ENCODE results near the gene UNC5B.
A peak's percentile ranks its signal among the peaks of the same experiment; 100 is the strongest.

The UNC5B gene

DNA sequence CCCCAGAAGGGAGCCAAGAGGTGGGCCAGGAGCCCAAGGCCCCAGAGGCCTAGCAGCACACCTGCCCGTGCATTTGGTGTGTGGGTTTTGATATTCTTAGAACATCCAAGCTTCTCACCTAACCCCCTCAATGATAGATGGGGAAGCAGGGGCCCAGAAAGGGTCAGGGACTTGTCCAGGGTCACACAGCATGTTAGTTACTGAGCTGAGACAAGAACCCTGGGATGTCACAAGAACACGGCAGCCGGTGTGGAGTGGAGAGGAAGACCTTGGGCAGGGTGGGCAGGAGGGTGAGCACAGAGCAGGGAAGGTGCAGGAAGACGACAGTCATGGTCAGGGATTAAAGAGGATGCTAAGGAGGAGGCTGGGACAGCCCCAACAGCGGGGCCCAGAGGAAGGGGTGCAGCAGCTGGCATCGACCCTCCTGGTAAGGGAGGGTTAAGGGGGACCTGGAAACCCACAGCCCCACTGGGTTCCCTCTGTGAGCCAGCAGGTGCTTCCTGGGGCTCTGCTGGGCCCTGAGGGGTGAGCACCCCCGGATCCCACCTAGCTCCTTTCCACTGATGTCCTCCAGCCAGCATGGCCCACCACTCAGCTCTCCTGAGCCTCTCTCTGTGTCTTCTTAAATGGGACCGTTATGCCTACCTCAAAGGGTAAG lies 44.4 kb downstream of the UNC5B start:
- no peak for DNase-seq

DNA sequence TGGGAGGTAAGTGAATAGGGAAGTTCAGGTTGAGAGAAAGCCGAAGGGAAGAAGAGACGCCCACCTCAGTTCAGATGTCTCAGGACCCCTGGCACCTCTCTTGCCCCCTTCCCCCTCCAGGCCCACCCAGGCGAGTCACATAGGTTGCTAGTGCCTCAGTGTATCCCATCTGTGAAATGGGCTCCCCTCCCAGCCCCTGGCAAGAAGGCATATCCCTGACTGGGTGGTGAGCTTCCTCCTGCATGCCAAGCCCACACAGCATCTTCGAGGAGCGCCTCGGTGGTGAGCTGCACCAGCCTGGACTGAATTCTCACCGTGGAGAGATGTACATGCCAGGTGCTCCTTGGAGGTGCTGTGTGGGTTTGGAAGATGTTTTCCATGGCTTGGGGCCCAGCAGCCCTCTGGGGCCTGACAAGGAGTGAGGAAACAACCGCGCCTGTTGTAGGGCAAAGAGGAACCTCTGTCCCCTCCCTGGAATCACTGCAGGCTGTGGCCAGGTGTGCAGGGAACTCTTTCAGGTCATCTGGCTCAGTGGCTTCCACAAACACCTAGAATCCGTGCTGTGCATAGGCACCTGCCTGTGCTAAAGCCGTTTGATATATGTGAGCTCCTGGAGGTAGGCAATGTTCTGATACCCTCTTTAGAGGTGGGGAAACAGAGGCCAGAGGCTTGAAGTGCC lies 45.1 kb downstream of the UNC5B start:
- no peak for DNase-seq

DNA sequence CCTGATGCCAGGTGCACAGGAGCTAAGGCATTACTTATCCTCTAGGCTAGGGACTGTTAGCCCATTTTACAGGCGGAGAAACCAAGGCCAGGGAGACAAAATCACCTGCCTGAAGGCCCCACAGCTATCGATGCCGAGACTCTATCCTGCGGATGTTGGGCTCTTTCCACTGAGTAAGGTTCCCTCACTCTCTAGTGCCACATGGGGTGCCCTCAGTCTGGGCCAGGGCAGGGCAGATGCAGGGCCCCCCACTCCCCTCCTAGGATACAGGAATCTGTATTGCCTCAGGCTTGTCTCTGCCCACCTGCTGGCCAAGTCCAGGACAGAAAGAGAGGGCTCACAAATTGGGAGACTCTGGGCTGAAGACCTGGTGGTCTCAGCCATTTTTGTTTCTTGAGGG lies 45.7 kb downstream of the UNC5B start:
- no peak for DNase-seq

DNA sequence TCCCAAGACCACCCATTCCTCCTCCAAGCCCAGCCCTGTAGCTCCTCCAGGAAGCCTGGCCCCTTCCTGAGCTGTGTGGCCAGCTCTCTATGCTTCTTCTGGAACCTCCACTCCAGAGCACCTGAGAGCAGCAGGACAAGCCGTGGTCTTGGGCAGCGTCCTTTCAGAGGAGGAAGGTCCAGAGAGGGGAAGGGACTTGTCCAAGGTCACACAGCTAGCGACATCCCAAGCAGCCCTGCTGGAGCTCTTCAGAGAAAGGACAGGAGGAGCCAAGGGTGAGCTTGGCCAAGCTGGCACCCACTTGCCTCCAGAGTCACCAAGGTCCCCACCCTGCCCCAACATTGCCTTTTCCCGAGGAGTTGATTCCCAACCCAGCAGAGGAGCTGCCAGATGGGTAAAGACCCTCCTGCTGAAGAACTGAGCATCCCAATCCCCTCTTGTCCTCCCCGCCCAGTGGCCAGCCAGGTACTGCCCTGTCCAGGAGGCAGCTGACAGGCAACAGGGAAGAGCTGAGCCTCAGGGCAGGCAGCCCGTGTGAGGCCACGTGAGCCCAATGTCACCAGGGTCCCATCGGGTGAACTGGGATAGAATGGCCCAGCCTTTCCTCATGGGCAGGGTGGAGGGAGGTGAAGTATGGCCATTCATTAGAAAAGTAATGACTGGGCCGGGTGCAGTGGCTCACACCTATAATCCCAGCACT lies 46.2 kb downstream of the UNC5B start:
- no peak for DNase-seq

DNA sequence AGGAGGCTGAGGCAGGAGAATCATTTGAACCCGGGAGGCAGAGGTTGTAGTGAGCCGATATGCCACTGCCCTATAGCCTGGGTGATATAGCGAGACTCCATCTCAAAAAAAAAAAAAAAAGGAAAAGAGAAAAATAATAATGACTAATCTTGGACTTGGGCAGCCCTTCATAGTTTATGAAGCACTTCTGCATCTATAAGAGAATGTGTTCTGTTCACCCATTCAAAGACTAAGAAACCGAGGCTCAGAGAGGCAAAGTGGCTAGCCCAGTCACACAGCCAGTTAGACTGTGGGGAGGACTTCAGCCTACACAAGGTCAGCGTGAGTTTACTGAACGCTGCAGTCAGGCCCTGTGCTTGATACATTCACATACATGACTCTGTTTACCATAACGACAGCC lies 46.9 kb downstream of the UNC5B start:
- DNase-seq = no peak

DNA sequence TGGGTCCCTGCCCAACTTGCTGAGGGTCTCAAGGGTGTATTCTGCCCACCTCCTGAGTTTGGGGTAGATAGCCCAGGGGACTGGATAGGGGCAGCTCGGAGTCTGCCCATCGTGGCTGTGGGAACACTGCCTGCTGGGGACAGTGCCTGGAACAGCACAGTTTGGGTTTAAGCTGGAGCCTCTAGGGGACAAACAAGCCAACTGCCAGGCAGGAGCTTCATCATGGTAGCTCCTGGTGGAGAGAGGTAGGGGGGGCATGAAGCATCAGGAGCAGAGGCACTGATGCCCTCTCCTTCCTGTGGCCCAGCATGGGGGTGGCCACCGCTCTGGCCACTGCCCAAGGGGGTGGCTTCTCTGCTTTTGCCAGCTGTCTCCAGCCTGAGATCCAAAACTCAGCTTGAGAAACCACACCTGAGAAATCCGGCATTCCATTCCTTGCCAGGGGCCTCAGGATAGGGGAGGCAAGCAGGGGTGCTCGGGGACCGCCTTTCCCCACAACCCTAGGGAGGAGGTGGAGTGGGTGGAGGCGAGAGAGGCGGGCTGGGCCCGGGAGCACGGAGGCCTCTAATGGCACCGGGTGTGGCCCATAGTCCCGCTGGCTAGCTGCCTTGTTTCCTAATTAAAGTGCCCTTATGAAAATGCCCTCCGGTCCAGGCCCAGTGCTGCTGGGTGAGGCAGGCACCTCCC lies 47.6 kb downstream of the UNC5B start:
- no peak for DNase-seq

DNA sequence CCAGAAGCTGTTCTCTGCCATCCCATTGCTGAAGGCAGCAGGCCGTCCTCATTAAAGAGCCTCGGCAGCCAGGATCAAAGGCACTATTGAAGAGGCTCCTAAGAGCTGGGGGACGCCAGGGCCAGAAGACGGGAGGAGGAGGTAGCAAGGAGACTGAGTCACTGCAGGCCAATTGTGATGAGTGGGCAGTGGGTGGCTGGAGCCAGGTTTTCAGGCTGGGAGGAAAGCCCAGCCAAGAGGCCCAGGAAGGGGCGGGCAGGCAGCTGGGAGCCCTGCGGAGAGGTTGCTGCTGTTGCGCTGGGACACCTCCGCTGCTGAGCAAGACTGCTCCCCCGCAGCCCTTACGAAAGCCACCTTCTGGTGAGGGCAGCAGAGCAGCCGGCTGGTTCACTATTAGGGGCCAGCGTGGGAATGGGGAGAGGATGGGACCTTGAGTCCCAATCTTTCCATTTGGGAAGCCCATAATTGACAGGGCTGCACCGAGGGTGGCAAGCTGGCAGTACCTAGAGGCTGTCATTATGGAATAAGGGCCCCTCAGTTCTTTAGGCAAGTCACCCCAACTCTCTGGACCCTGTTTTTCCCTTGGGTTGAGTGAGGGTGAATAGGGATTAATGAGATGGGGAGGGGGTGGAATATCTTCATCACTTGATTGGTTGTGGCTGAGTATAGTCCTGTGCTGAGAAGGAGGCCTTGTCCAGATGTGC lies 48.4 kb downstream of the UNC5B start:
- DNase-seq = no peak

DNA sequence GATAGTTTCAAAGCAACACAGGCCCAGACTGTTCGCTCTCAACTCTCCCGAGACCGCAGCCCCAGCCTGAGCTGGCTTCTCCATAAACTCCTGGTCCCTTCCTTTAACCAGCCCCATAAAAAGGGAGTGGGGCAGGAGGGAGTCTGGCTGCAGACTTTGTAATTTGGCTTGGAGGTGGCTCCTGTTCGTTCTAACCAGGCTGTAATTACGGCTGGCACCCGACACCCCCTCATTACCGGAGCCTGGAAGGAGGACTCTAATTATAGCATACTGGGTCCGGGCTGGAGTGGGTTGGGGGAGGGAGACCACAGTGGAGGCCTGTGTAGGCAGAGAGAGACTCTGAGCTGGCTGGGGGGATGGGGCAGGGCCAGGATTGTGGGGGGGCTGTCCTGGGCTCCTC lies 49.7 kb downstream of the UNC5B start:
- DNase-seq = peak; percentile 59

DNA sequence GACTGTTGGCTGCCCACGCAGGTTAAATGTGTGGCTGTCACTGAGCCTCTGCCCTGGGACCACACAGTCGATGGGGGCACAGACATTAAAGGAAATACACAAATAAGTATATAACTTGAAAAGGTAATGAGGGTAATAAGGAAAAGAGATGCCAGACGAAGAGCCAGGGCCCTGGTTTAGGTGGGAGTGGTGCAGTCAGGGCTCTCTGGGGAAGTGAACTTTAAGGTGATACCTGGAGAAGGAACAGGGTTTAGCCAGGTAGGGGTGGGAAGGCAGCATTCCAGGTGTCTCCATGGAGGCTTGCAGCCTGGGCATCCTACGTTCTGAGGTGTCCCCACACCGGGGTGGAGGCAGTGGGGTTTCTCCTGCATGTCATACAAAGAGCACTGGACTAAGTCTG lies 50.4 kb downstream of the UNC5B start:
- no peak for DNase-seq

DNA sequence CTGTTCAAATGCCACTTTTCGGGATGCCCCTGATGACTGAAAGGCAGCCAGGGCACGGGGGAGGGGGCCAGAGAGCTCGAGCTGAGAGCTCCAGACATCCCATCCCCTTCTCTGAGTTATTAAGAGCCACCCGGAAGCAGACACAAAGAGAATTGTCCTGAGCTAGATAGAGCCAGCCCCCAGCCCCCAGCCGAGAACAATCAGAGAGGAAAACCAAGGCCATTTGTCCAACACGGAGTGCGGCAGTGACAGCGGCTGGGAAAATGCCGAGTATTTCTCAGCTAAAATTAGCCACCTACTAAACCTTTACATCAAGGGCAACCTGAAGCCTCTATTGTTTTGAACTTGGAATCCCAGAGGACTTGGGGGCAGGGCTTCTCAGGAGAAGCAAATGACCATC lies 51.0 kb downstream of the UNC5B start:
- DNase-seq = no peak

DNA sequence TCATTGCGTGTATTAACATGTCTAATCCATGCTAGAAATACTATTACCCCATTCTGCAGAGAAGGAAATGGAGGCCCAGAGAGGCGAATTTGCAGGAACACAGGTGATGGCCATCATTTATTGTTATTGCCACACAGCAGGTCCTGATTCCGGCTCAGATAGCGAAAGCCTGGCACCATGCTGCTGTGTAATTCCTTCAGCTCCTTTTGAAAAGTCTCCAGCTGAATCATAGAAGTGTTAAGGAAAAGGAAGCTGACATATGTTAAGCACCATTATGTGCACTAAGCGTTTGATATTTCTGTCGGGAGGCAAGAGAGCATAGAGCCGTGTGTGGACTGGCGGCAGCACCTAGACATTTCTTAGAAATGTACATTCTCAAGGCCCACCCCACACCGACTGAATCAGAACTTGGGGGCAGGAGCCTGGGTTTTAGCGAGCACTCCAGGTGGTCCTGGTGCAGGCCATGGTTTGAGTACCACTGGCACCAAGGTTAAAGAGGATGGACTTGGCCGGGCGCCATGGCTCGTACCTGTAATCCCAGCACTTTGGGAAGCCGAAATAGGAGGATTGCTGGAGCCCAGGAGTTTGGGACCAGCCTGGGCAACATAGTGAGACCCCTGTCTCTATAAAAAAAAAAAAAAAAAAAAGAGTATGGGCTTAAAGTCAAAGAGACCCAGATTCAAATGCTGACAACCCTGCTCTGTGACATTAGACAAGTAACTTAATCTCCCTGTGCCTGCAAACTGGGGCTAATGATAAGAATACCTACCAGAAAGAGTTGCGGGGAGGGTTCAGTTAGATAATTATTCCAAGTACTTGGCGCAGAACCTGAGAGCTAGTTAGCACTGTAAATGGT lies 52.2 kb downstream of the UNC5B start:
- DNase-seq = no peak

DNA sequence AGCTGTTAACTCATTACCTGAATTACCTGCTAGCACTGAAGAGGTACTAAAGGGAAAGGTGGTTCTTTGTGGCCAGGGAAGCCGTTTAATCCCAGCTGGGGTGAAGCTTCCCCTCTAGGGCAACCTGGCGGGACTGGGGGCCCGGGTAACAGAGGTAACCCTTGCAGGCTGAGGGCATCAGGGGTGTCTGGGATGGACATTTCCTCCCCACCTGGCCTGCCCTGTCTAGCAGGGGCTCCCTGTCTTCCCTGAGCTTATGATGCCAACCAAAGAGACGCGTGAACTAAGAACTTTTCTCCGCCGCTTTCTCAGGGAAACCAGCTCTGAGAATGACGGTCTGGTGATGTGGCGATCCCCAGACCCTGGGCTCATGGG lies 52.8 kb downstream of the UNC5B start:
- no peak for DNase-seq

DNA sequence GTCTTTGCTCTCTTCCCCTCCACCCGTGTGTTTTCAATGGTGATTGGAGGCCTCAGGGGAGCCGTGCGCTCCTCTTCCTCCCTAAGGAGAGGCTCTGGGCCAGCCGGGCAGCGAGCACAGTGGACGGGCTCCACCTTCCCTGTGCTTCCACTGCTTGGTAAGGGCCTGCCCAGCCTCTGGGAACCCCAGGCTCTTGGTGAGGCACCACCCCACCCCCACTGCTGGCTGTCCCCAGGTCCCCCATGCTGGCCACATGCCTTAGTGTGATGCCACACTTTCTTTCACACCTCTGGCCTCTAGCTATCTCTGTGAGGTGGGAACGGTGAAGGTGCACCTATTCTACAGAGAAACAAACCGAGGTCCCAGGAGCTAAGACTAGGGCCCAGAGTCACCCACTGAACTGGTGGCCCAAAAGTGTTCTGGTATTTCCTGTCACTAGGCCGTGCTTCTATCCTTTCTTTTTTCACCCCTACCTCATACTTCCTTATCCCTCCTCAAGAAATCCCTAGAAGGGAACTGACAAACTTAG lies 53.3 kb downstream of the UNC5B start:
- no peak for DNase-seq

DNA sequence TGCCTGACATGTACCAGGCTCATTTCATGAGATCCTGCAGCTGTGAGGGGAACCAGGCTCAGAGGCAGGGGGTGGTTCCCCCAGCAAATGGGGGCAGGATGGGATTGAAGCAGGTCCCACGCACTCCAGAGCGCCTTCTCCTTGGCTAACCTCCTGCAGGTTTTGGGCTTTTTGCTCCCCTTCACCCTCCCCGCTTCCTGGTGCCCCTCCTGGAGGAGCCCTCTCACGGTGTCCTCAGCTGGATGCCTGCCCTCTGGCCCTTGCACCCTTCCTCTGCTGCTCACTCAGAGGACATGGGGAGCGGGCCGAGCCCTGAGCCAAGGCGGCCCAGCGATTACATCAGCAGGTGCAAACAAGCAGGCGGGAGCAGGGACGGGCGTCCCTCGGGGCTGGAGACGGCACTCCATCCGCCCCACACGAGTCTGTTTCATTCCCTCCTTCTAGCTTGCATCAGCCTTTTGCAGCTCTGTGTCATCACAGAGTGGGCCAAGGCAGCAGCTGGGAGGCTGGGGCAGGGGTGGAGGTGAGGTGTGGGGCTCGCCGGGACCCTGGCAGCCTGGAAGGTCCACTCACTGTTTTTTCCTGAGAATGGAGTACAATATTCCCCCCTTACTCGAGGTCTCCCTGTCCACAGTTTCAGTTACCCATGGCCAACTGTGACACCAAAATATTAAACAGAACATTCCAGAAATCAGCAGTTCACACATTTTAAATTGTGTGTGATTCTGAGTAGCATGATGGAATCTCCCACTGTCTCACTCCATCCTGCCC lies 54.0 kb downstream of the UNC5B start:
- peak; percentile 59 for DNase-seq

DNA sequence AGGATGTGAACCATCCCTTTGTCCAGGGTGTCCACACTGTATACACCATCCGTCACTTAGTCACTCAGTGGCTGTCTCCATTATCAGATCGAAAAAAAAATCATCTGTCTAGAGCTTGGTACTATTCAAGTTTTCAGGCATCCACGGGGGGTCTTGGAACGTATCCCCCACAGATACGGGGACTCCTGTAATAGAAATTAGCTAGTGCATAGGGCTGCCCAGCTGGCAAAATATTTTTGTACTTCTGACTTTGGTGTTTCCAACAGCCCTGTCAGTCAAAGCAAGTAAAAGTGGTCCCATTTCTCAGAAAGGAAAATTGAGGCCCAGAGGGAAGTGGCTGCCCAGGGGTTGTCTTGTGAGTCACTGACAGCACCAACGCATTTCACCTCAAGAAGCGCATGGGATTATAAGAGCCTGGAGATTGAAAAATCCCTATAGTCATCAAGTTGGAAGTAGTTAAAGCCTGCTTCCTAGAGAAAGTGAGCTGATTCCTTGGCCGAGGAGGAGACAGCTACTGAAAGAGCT lies 54.6 kb downstream of the UNC5B start:
- DNase-seq = no peak

DNA sequence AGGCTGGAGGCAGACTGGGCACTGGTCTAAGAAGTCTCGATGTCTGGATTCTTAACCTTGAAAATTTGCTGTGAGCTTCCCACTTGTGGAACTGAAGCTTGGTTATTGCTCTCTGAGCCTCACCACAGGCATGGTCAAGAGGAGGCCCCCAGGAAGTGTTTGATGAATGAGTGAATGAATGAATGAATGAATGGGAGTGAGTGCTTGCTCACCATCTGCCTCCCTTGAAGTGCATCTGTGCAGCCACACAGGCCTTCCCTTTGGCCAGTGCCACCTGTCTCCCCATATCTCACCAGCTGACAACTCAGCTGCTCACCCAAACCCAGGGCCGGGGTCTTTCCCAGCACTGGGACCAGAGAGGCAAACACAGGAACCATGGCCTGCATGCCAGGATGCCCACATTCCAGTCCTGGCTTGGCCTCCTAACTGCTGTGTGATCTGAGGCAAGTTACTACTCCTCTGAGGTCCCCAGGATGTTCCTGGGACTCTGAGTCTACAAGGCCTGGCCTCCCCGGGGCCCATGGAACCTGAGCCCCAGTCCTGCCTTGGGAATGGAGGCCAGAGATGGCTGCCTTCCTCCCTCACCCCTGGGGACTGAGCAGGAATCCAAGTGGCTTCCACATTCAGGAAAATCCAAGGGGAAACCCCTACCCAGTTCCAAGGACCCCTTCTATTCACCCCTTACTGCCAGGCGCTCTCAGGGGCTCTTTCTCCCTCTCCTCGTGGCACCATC lies 55.3 kb downstream of the UNC5B start:
- DNase-seq = no peak

DNA sequence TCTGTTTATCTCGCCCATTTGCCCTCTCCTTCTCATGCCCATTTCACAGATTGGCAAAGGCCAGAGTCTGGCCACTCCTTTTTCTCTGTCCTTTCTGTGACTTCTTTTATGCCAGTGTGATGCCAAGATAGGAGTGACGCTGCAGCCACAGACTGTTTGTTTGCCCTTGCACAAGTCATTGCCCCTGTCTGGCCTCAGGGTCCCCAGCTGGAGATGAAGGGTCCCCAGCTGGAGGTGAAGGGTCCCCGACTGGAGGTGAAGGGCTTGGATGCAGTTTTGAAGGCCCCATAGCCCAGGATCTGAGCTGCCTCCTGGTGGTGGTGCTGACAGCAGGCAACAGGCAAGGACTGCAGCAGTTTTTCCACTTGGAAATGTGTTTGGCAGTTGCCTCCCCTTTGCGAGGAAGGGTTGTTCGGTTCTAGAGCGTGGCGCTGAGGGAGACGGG lies 55.9 kb downstream of the UNC5B start:
- no peak for DNase-seq

DNA sequence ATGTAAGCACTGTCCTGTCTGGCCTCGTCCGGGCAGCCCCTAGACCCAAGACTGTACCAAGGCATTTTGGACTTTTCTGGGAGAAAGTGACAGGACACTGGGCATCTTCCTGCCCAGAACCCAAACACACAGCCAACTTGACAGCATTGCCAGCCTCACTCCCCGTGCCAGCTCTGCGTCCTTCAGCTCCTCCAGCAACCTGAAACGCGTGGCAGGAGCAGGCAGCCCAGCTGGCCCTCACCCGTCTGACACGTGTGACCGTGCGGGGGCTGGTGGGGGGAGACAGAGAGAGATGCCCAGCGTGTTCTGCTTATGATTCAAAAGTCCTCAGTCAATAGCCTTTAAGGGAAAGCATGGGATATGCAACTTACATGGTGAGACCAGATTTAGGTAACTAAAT lies 56.4 kb downstream of the UNC5B start:
- DNase-seq = no peak

DNA sequence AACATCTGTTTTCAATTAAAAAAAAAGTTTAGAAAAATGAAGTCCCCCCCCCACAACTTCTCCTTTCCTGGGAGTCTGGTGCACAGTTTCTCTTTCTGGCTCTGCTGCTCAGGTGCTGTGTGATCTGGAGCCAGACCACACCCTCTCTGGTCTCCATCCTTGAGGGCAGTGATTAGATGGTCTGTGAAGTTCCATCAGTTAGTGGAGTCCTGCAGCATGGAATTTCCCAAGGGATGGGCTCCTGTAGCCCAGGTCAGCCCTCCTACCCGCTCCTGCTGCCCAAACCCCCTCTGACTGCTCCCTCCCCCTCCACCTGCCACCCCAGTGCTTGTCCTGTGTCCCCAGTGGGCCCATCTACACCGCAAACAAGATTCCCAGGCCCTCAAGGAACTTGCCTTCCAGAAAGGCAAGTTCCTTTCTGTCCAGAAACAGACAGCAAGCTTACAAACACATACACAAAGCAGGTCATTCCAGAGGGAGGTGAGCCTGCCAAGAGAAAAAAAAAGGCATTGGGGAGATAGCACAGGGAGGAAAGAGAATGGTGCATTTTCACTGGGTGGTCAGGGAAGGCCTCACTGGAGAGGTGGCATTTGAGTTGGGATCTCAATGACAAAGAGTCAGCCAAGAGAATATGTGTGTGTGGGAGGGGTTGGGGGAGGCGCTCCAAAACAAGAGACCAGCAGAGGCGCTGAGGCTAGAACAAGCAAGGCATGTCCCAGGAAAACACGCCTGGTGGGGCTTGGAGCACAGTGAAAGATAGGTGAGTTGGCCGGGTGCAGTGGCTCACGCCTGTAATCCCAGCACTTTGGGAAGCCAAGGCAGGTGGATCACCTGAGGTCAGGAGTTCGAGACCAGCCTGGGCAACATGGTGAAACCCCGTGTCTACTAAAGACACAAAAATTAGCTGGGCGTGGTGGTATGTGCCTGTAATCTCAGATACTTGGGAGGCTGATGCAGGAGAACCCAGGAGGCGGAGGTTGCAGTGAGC lies 57.2 kb downstream of the UNC5B start:
- no peak for DNase-seq

Data from NCI-H1092 (cell line).